C4-2B (cell line): Measurements from ENCODE around the gene ESRRB.

Source experiments
- ZFX ChIP-seq: fragments of 450-650 bp; IDR thresholded peaks from 2 replicates; pipeline ENCODE4 v1.6.1; 2017
- TF ChIP-seq, protein P1 (sequence below): fragments of 450-650 bp; conservative IDR thresholded peaks from 2 replicates; pipeline ENCODE4 v1.5.1; 2017; ENCODE audit warnings: mild to moderate bottlenecking

DNA sequence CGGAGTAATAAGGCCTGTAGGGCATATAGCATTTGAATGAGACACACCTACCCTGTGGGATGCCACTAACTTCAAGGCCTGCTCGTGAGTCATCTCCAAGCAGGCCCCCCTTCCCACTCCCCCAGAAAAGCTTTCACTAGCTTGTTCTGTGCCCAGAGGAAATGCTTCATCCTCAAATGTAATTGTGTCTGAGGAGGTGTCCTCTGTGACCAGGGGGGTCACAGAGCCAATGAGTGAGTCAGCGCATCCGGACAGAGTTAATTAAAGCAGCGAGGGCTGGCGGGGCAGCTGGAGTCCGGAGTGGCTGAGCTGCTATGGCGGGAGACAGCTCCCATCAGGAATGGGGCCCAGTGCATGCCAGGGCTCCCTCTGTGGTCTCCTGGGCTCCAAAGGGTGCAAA lies 27.0 kb upstream of the ESRRB start:
- TF ChIP-seq, protein P1, sequence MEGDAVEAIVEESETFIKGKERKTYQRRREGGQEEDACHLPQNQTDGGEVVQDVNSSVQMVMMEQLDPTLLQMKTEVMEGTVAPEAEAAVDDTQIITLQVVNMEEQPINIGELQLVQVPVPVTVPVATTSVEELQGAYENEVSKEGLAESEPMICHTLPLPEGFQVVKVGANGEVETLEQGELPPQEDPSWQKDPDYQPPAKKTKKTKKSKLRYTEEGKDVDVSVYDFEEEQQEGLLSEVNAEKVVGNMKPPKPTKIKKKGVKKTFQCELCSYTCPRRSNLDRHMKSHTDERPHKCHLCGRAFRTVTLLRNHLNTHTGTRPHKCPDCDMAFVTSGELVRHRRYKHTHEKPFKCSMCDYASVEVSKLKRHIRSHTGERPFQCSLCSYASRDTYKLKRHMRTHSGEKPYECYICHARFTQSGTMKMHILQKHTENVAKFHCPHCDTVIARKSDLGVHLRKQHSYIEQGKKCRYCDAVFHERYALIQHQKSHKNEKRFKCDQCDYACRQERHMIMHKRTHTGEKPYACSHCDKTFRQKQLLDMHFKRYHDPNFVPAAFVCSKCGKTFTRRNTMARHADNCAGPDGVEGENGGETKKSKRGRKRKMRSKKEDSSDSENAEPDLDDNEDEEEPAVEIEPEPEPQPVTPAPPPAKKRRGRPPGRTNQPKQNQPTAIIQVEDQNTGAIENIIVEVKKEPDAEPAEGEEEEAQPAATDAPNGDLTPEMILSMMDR: no peak
- no peak for TF ChIP-seq ZFX
